ENCODE results near the gene COPB1.

Gene COPB1

DNA sequence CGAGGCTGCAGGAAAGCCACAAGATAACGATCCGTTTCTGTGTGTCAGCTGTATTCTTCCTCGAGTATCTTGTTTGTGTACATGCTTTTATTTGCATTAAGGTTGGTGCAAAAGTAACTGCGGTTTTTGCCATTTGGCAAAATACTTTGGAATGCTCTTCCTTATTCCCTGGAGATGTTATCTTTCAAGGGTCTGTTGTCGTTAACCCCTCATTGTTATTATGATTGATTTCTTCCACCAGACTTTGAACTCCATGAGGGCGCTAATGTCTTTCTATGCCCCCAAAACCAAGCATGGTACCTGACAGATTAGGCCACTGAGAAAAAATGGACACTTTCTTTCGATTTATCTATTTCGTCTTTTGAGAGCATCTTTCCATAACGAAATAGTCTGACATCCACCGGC, 21.1 kb upstream of the COPB1 start:
- DNase-seq (ENCODE audit: extremely low spot score), result no peak
- CTCF ChIA-PET, result no interaction called here
- TF ChIP-seq FOXM1 (IDR thresholded peaks at IDR 0.05; ENCODE audit: borderline replicate concordance), result no peak
- no peak for TF ChIP-seq BHLHE40 (IDR thresholded peaks at IDR 0.05; ENCODE audit: borderline replicate concordance)
- TF ChIP-seq L3MBTL2 (conservative IDR thresholded peaks at IDR 0.05), result no peak; the same call in none of the 2 replicates
- TF ChIP-seq HDGF (IDR thresholded peaks at IDR 0.05; ENCODE audit: borderline replicate concordance), result no peak
- TF ChIP-seq CTBP1 (IDR thresholded peaks at IDR 0.05; ENCODE audit: borderline replicate concordance), result peak; percentile 31; the same call in 1 of the 2 replicates
- TF ChIP-seq LEF1 (IDR thresholded peaks at IDR 0.05; ENCODE audit: borderline replicate concordance), result no peak
- no peak for TF ChIP-seq ZNF384 (IDR thresholded peaks at IDR 0.05)
- no peak for TF ChIP-seq NFRKB (IDR thresholded peaks at IDR 0.05)
- no peak for TF ChIP-seq TARDBP (IDR thresholded peaks at IDR 0.05)
- TF ChIP-seq SP1 (IDR thresholded peaks at IDR 0.05), result no peak
- 0 out of 2 replicates have a peak, but pooled peaks have one; percentile 14 for TF ChIP-seq FOXK2 (IDR thresholded peaks at IDR 0.05)
- TF ChIP-seq ELF4 (IDR thresholded peaks at IDR 0.05), result peak; percentile 89
- TF ChIP-seq SUZ12 (IDR thresholded peaks at IDR 0.05), result no peak
- no peak for TF ChIP-seq FOXA1 (IDR thresholded peaks at IDR 0.05)
- TF ChIP-seq, protein P1, sequence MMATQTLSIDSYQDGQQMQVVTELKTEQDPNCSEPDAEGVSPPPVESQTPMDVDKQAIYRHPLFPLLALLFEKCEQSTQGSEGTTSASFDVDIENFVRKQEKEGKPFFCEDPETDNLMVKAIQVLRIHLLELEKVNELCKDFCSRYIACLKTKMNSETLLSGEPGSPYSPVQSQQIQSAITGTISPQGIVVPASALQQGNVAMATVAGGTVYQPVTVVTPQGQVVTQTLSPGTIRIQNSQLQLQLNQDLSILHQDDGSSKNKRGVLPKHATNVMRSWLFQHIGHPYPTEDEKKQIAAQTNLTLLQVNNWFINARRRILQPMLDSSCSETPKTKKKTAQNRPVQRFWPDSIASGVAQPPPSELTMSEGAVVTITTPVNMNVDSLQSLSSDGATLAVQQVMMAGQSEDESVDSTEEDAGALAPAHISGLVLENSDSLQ (IDR thresholded peaks at IDR 0.05), result peak; percentile 54; the same call in 1 of the 2 replicates
- peak; percentile 0; the same call in 1 of the 2 replicates for TF ChIP-seq ARNT (IDR thresholded peaks at IDR 0.05)
- POLR2A ChIA-PET, result interaction anchor here (1.1 to 1.8 kb wide), 3 partner anchors 21 to 553 kb away, joined by 4 to 6 read pairs (median 5); partner anchors contain the start of genes CALCB, COPB1 and CYP2R1

DNA sequence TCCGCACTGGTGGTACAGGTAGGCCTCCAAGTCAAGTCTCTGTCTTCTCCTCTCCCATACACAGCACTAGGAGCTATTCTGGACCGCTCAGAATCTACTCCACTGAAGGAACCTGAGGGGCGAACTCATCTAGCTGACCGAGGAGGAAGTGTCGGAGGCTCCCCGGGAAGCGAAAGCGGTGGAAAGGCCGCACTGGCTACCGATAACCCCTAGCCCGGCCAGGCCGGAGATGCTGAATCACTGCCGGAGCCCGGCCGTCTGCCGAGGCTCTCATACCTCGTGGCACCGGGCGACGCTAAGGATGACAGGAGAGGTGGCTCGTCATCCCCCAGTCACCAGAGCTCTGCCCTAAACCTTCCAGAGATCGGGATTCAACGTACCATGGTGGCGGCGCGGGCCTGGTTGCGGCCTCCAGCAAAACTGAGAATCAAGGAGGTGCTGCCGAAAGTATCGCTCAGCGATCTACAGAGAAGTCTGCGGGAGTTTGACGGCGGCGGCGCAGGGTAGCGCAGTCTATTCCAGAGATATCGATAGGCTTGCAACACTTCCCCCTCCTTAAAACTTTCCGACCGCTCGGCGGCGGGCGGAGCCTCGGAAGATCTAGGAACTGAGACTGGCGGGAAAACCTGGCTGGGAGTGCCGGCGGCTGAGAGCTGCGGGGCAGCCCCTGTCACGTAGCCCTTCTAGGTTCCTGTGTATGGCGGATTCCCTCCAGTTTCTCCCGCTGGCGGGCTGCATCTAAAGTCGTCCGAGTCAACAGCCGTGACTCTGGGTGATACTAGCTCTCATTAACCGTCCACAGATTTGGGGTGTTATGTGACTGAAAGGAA, 20.5 kb upstream of the COPB1 start, which contains the start of gene PSMA1:
Gene PSMA1 (minus strand): TSS at position 470 of the 830 bp plus-strand sequence. CDS start 87 bp downstream, at position 383.
- CTCF ChIA-PET, result no interaction called here

GRCh38 chr11:14519597-14519916, 19.9 kb upstream of the COPB1 start:
- CTCF ChIA-PET, result no interaction called here
- POLR2A ChIA-PET, result interaction anchor here (1.6 to 1.8 kb wide), 2 partner anchors 372 to 554 kb away, joined by 5 to 6 read pairs; partner anchors contain the start of genes CALCB and CYP2R1
- peak; percentile 12 for DNase-seq (ENCODE audit: extremely low spot score)
- TF ChIP-seq FOXA1 (IDR thresholded peaks at IDR 0.05) (no peak), FOXM1 (IDR thresholded peaks at IDR 0.05; ENCODE audit: borderline replicate concordance) (no peak), BHLHE40 (IDR thresholded peaks at IDR 0.05; ENCODE audit: borderline replicate concordance) (no peak), NFRKB (IDR thresholded peaks at IDR 0.05) (no peak), ELF4 (IDR thresholded peaks at IDR 0.05) (no peak), TARDBP (IDR thresholded peaks at IDR 0.05) (no peak), SP1 (IDR thresholded peaks at IDR 0.05) (no peak), CTBP1 (IDR thresholded peaks at IDR 0.05; ENCODE audit: borderline replicate concordance) (no peak), L3MBTL2 (conservative IDR thresholded peaks at IDR 0.05) (no peak), FOXK2 (IDR thresholded peaks at IDR 0.05) (no peak), SUZ12 (IDR thresholded peaks at IDR 0.05) (no peak)
- TF ChIP-seq, protein P1 (IDR thresholded peaks at IDR 0.05), result no peak

More for the DNA sequence above, 20.5 kb upstream of the COPB1 start, which contains the start of gene PSMA1:
- peak; percentile 89 for DNase-seq (ENCODE audit: extremely low spot score)
- TF ChIP-seq ARNT (IDR thresholded peaks at IDR 0.05) (peak; percentile 66; the same call in 1 of the 2 replicates), SP1 (IDR thresholded peaks at IDR 0.05) (no peak), FOXM1 (IDR thresholded peaks at IDR 0.05; ENCODE audit: borderline replicate concordance) (peak; percentile 69; the same call in 1 of the 2 replicates), L3MBTL2 (conservative IDR thresholded peaks at IDR 0.05) (peak; percentile 87)
- POLR2A ChIA-PET, result interaction anchor here (1.1 to 1.8 kb wide), 3 partner anchors 20 to 553 kb away, joined by 4 to 6 read pairs (median 5); partner anchors contain the start of genes CALCB, COPB1 and CYP2R1

- TF ChIP-seq L3MBTL2 (conservative IDR thresholded peaks at IDR 0.05) (no peak), BHLHE40 (IDR thresholded peaks at IDR 0.05; ENCODE audit: borderline replicate concordance) (no peak), ARNT (IDR thresholded peaks at IDR 0.05) (no peak), CTBP1 (IDR thresholded peaks at IDR 0.05; ENCODE audit: borderline replicate concordance) (no peak), SP1 (IDR thresholded peaks at IDR 0.05) (no peak), TARDBP (IDR thresholded peaks at IDR 0.05) (no peak), SUZ12 (IDR thresholded peaks at IDR 0.05) (no peak)
- CTCF ChIA-PET, result no interaction called here
- no peak for DNase-seq (ENCODE audit: extremely low spot score)
- POLR2A ChIA-PET, result no interaction called here
Observed at GRCh38 chr11:14518820-14519219, 19.2 kb upstream of the COPB1 start.

DNA sequence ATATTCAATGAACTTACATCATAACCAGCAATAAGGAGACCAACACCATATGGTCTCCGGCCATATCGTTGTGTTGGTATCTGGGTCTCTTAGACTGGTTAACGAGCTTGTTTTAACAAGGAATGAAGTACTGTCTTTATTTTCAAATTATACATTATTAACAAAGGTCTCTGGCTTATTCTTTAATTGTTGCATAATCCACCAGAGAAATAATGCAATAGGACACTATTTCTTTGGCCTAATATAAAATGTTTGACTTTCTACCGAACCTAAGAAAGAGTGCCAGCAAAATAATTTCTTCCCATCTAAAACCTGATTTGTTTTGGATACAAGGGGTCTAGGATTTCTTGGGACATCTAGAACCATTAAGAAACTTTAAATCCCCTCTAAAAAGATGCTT, 14.2 kb upstream of the COPB1 start:
- ChIA-PET CTCF (no interaction called here), POLR2A (no interaction called here)
- TF ChIP-seq SP1 (IDR thresholded peaks at IDR 0.05) (no peak), TARDBP (IDR thresholded peaks at IDR 0.05) (no peak), SUZ12 (IDR thresholded peaks at IDR 0.05) (no peak), LEF1 (IDR thresholded peaks at IDR 0.05; ENCODE audit: borderline replicate concordance) (no peak)
- DNase-seq (ENCODE audit: extremely low spot score), result no peak

DNA sequence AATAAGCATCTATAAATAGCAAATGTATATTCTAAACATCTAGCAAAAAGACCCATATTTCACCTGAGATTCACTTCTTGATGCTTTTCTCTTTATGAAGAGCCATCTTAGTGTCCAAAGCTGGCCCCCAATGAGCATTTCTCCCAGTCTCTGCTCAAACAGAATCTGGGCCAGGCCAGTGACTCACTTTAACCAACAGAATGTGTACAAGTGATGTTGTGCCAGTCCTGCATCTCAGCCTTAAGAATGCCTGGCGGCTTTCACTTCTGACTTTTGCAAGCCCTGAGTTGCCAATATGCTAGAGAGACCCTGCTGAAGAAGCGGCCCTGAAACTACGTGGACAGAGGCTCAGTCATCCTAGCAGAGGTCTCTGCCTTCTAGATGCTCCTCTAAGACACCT, 6.9 kb upstream of the COPB1 start:
- DNase-seq (ENCODE audit: extremely low spot score), result no peak
- POLR2A ChIA-PET, result no interaction called here
- CTCF ChIA-PET, result no interaction called here
- TF ChIP-seq, protein P1 (IDR thresholded peaks at IDR 0.05), result no peak
- no peak for TF ChIP-seq ELF4 (IDR thresholded peaks at IDR 0.05)
- TF ChIP-seq ZNF384 (IDR thresholded peaks at IDR 0.05), result no peak
- no peak for TF ChIP-seq L3MBTL2 (conservative IDR thresholded peaks at IDR 0.05)
- no peak for TF ChIP-seq NFRKB (IDR thresholded peaks at IDR 0.05)
- no peak for TF ChIP-seq ARNT (IDR thresholded peaks at IDR 0.05)
- no peak for TF ChIP-seq CTBP1 (IDR thresholded peaks at IDR 0.05; ENCODE audit: borderline replicate concordance)
- no peak for TF ChIP-seq TARDBP (IDR thresholded peaks at IDR 0.05)
- TF ChIP-seq FOXA1 (IDR thresholded peaks at IDR 0.05), result no peak
- TF ChIP-seq HDGF (IDR thresholded peaks at IDR 0.05; ENCODE audit: borderline replicate concordance), result no peak
- TF ChIP-seq FOXM1 (IDR thresholded peaks at IDR 0.05; ENCODE audit: borderline replicate concordance), result no peak
- no peak for TF ChIP-seq SP1 (IDR thresholded peaks at IDR 0.05)
- TF ChIP-seq BHLHE40 (IDR thresholded peaks at IDR 0.05; ENCODE audit: borderline replicate concordance), result no peak
- no peak for TF ChIP-seq FOXK2 (IDR thresholded peaks at IDR 0.05)
- no peak for TF ChIP-seq SUZ12 (IDR thresholded peaks at IDR 0.05)
- no peak for TF ChIP-seq LEF1 (IDR thresholded peaks at IDR 0.05; ENCODE audit: borderline replicate concordance)

Data from HEK293T (cell line).